GM23248 (cell line): ENCODE data around the gene FLT1. TPM values are rescaled to one million over a fixed set of nuclear protein-coding genes. Genes with fewer than 3 reads are reported as not detected.

Source experiments
- DNase-seq: peaks from one replicate; pipeline ENCODE4 v3.0.0-alpha.2; 2015
- H2AFZ ChIP-seq: fragments of 200-600 bp; sonication (generic); 2 replicates; pipeline ENCODE4 v1.6.1; 2016; ENCODE audit warnings: antibody characterized with exemption
- H3F3A ChIP-seq: fragments of 200-600 bp; sonication (generic); 2 replicates; pipeline ENCODE4 v1.6.1; 2016; ENCODE audit warnings: mild to moderate bottlenecking, antibody characterized with exemption, mixed run types; ENCODE audit not compliant: insufficient read depth
- H3K27ac ChIP-seq: fragments of 200-600 bp; sonication (generic); 2 replicates; pipeline ENCODE4 v1.5.1; 2016; ENCODE audit warnings: mild to moderate bottlenecking
- H3K27me3 ChIP-seq: fragments of 200-600 bp; sonication (generic); replicated peaks from 2 replicates; pipeline ENCODE4 v1.6.1; 2016; ENCODE audit warnings: mild to moderate bottlenecking; ENCODE audit not compliant: insufficient read depth
- H3K36me3 ChIP-seq: fragments of 200-600 bp; sonication (generic); 2 replicates; pipeline ENCODE4 v1.6.1; 2016; ENCODE audit warnings: low read depth, mild to moderate bottlenecking
- H3K4me1 ChIP-seq: fragments of 200-600 bp; sonication (generic); 2 replicates; pipeline ENCODE4 v1.6.1; 2016; ENCODE audit warnings: mild to moderate bottlenecking; ENCODE audit not compliant: insufficient read depth
- H3K4me2 ChIP-seq: fragments of 200-600 bp; sonication (generic); one replicate; pipeline ENCODE4 v1.6.1; 2016; ENCODE audit warnings: mild to moderate bottlenecking; ENCODE audit not compliant: unreplicated experiment
- H3K4me3 ChIP-seq: fragments of 200-600 bp; sonication (generic); 2 replicates; pipeline ENCODE4 v1.5.1; 2016; ENCODE audit warnings: mild to moderate bottlenecking
- H3K79me2 ChIP-seq: fragments of 200-600 bp; sonication (generic); 2 replicates; pipeline ENCODE4 v1.6.1; 2016; ENCODE audit warnings: mild to moderate bottlenecking; ENCODE audit not compliant: insufficient read depth
- H3K9ac ChIP-seq: fragments of 200-600 bp; sonication (generic); 2 replicates; pipeline ENCODE4 v1.6.1; 2016; ENCODE audit warnings: mild to moderate bottlenecking
- H3K9me2 ChIP-seq: fragments of 200-600 bp; sonication (generic); 2 replicates; pipeline ENCODE4 v1.6.1; 2016; ENCODE audit warnings: mixed run types, mild to moderate bottlenecking, moderate library complexity; ENCODE audit not compliant: insufficient read depth
- H3K9me3 ChIP-seq: fragments of 200-600 bp; sonication (generic); one replicate; pipeline ENCODE4 v1.6.1; 2017; ENCODE audit warnings: low read depth
- H4K20me1 ChIP-seq: fragments of 200-600 bp; sonication (generic); 2 replicates; pipeline ENCODE4 v1.6.0; 2016; ENCODE audit not compliant: insufficient read depth
- EZH2 ChIP-seq: fragments of 200-600 bp; sonication (generic); IDR thresholded peaks from 2 replicates; pipeline ENCODE4 v1.6.1; 2018; ENCODE audit warnings: antibody characterized with exemption, mild to moderate bottlenecking; ENCODE audit not compliant: insufficient read depth, poor library complexity, severe bottlenecking
- EZH2phosphoT487 ChIP-seq: fragments of 200-600 bp; sonication (generic); IDR thresholded peaks from 2 replicates; pipeline ENCODE4 v1.6.1; 2018; ENCODE audit warnings: antibody characterized with exemption, moderate library complexity, mild to moderate bottlenecking, low read depth; ENCODE audit not compliant: insufficient read depth
- WGBS, 2 experiments: methylation state at CpG; one replicate each; pipeline ENCODE4 v1.1.6; 2015 to 2017; ENCODE audit warnings: low lambda C conversion rate in 2 of 2, low coverage in 1 of 2; ENCODE audit errors: missing lambda C conversion rate in 2 of 2; 5-methylcytosine and 5-hydroxymethylcytosine counted together
- in situ Hi-C: fragments of 300-500 bp; cut with MboI; formaldehyde crosslinking; loops from 2 replicates; pipeline ENCODE4 v1.15.0; 2020
- polyA plus RNA-seq: library from polyadenylated mRNA; unstranded; fragments of >200 nt; fragmentation: Nextera tagmentation; extraction: Ambion mirVana; gene quantifications from 2 replicates; pipeline ENCODE4 v1.2.1, GENCODE V29; 2016
- total RNA-seq: library from RNA; depleted of rRNA; stranded (reverse); fragments of >200 nt; shearing (Covaris generic); gene quantifications from 2 replicates; pipeline ENCODE4 v1.2.3, GENCODE V29; 2014

The FLT1 gene
- total and polyA plus RNA-seq, 2 experiments from 2014 or later, result 12.9 to 18.6 TPM

- in situ Hi-C loops, result no loop called here
- no peak overlapping the region for H3K9ac ChIP-seq
- H3K36me3 ChIP-seq, result no peaks in the 10 kb centered on the region
- H3K4me3 ChIP-seq, result peak overlapping the region; percentile 74; the same call in 1 of the 2 replicates
- H3K9me2 ChIP-seq, result no peaks in the 10 kb centered on the region
- H3K9me3 ChIP-seq, result no peaks in the 10 kb centered on the region
- no peak overlapping the region for H3K27ac ChIP-seq
- peaks cover 13% of the 10 kb centered on the region; the same call in 1 of the 2 replicates for H3K79me2 ChIP-seq
- H3K27me3 ChIP-seq, result no peaks in the 10 kb centered on the region
- H3F3A ChIP-seq, result no peaks in the 10 kb centered on the region; the same call in 1 of the 2 replicates
- 85 to 88% methylated on average over 10 of the region's 10 CpGs for WGBS, 2 experiments
- peak; percentile 8 for TF ChIP-seq EZH2
- TF ChIP-seq EZH2phosphoT487, result no peak
- DNase-seq, result no peak
- no peaks in the 10 kb centered on the region for H3K4me1 ChIP-seq
- H2AFZ ChIP-seq, result no peak overlapping the region
- peak overlapping the region; percentile 89 for H3K4me2 ChIP-seq
- H4K20me1 ChIP-seq, result no peaks in the 10 kb centered on the region
These were observed 2.2 kb downstream of the FLT1 start for GRCh38 chr13:28492569-28493367.

DNA sequence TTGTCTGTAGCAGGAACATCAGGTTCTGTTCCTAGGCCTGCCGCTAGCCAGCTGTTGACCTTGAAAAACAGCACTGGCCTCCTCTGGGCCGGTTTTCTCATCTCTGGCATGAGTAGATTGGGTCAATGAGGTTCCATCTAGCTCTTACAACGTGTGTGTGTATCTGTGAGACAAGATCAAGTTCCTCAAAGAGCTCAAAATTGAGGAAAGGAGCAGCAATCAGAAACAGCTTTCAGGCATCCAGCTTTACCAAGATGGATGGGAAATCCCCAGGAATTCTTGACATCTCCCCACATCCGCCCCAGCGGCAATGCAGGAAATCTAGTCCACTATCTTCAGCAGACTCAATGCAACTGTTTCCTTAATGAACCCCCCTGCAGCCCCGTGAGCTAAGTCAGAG lies 4.9 kb downstream of the FLT1 start:
- peaks cover 13% of the 10 kb centered on the region; the same call in 1 of the 2 replicates for H3K79me2 ChIP-seq

DNA sequence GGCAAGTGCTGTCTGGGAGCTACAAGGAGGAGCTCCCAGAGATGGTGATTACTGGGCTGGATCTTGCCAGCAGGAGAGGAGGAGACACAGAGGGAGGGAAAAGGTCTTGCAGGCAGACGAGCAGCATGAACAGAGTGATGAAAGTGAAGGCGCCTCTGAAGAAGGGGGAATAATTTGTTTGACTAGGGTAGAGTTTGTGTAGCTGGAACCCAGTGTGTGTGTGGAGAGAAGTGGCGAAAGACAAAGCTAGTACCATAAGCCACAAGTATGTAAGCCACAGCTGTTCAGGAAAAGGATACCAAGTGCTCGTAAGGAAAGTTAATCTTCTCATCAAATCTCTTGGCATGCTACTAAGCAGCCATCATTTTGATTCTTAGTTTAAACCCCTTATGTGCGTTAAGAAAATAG lies 5.4 kb downstream of the FLT1 start:
- in situ Hi-C loops, result no loop called here
- Histone ChIP-seq H3K27ac (no peak overlapping the region), H3K4me3 (no peak overlapping the region), H3K9me3 (no peaks in the 10 kb centered on the region), H3K27me3 (no peaks in the 10 kb centered on the region), H3K79me2 (peaks cover 13% of the 10 kb centered on the region; the same call in 1 of the 2 replicates), H3K9ac (no peak overlapping the region), H2AFZ (no peak overlapping the region), H3F3A (no peaks in the 10 kb centered on the region), H3K9me2 (no peaks in the 10 kb centered on the region), H3K4me2 (no peak overlapping the region), H3K4me1 (no peaks in the 10 kb centered on the region), H4K20me1 (no peaks in the 10 kb centered on the region), H3K36me3 (no peaks in the 10 kb centered on the region)
- no peak for DNase-seq
- 59 to 65% methylated on average over 5 of the region's 5 CpGs for WGBS, 2 experiments
- TF ChIP-seq EZH2phosphoT487 (no peak), EZH2 (no peak)

More for the DNA sequence above, 4.9 kb downstream of the FLT1 start:
- H2AFZ ChIP-seq, result no peak overlapping the region
- no peaks in the 10 kb centered on the region for H3K36me3 ChIP-seq
- TF ChIP-seq EZH2 (no peak), EZH2phosphoT487 (no peak)
- H3K27me3 ChIP-seq, result no peaks in the 10 kb centered on the region
- no peak overlapping the region for H3K27ac ChIP-seq
- WGBS, 2 experiments, result 76 to 80% methylated on average over 6 of the region's 6 CpGs
- no peak overlapping the region for H3K9ac ChIP-seq
- H3F3A ChIP-seq, result no peaks in the 10 kb centered on the region
- H3K4me1 ChIP-seq, result no peaks in the 10 kb centered on the region
- no peaks in the 10 kb centered on the region for H3K9me2 ChIP-seq
- no peaks in the 10 kb centered on the region for H3K9me3 ChIP-seq
- in situ Hi-C loops, result no loop called here
- no peaks in the 10 kb centered on the region for H4K20me1 ChIP-seq
- H3K4me2 ChIP-seq, result no peak overlapping the region
- no peak overlapping the region for H3K4me3 ChIP-seq
- DNase-seq, result no peak

DNA sequence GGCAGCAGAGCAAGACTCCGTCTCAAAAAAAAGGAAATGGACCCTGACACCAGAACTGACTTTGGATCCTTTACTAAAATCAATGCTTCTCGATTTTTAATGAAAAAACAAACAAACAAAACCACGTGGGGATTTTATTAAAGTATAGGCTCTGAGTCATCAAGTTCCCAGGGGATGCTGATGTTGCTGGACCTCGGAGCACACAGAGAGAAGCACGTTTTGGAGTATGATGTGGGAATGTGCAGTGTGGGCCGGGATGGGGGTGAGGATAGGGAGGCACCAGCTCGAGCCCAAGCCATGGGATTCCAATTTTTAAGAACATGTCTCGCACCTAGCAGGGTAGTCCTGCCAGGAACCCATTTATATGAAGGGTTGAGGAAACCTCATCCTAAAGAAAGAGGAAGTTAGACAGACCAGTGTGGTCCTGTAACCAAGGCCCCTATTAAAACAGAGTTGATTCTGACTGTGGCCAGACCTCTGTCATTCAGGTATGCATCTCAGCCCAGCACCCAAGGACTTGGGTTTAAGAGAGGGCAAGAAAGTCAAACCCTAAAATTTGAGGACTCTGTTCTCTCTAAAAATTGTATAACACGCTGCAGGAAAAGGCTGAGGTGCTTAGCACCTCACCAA lies 6.4 kb downstream of the FLT1 start:
- Histone ChIP-seq H3K4me2 (no peak overlapping the region), H3K27ac (no peak overlapping the region), H3K4me3 (no peak overlapping the region), H3F3A (no peaks in the 10 kb centered on the region), H3K9me2 (no peaks in the 10 kb centered on the region), H3K9me3 (no peaks in the 10 kb centered on the region), H3K27me3 (no peaks in the 10 kb centered on the region), H3K4me1 (no peaks in the 10 kb centered on the region), H3K9ac (no peak overlapping the region), H4K20me1 (no peaks in the 10 kb centered on the region), H3K79me2 (peaks cover 13% of the 10 kb centered on the region; the same call in 1 of the 2 replicates), H3K36me3 (no peaks in the 10 kb centered on the region), H2AFZ (no peak overlapping the region)
- WGBS, 2 experiments, result 68 to 71% methylated on average over 9 of the region's 9 CpGs
- no peak for TF ChIP-seq EZH2
- TF ChIP-seq EZH2phosphoT487, result no peak
- in situ Hi-C loops, result no loop called here
- peak; percentile 29 for DNase-seq
